Measurements from ENCODE around the gene COX6B1.

DNA sequence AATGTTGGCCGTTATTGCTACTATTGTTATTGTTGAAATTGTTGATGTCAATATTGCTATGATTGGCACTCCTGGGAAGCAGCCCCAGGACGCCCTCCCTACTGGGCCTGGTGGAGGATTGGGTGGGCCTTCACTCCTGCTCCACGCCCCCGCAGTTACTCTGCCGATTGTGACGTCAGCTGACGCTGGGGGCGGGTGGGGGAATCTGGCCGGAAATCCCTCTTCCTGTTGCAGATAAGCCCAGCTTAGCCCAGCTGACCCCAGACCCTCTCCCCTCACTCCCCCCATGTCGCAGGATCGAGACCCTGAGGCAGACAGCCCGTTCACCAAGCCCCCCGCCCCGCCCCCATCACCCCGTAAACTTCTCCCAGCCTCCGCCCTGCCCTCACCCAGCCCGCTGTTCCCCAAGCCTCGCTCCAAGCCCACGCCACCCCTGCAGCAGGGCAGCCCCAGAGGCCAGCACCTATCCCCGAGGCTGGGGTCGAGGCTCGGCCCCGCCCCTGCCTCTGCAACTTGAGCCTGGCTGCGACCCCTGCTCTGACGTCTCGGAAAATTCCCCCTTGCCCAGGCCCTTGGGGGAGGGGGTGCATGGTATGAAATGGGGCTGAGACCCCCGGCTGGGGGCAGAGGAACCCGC is 6.5 kb upstream of the COX6B1 start, which contains the start of gene ETV2:
- TF ChIP-seq, protein P1, sequence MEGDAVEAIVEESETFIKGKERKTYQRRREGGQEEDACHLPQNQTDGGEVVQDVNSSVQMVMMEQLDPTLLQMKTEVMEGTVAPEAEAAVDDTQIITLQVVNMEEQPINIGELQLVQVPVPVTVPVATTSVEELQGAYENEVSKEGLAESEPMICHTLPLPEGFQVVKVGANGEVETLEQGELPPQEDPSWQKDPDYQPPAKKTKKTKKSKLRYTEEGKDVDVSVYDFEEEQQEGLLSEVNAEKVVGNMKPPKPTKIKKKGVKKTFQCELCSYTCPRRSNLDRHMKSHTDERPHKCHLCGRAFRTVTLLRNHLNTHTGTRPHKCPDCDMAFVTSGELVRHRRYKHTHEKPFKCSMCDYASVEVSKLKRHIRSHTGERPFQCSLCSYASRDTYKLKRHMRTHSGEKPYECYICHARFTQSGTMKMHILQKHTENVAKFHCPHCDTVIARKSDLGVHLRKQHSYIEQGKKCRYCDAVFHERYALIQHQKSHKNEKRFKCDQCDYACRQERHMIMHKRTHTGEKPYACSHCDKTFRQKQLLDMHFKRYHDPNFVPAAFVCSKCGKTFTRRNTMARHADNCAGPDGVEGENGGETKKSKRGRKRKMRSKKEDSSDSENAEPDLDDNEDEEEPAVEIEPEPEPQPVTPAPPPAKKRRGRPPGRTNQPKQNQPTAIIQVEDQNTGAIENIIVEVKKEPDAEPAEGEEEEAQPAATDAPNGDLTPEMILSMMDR (IDR thresholded peaks at IDR 0.05) = no peak
- no peak for TF ChIP-seq POLR2A (IDR thresholded peaks at IDR 0.05)
